ENCODE results near the gene ST3GAL2.

ST3GAL2 gene

GRCh38 chr16:70437017-70437581 lies 1.8 kb downstream of the ST3GAL2 start:
- no peak for DNase-seq

DNA sequence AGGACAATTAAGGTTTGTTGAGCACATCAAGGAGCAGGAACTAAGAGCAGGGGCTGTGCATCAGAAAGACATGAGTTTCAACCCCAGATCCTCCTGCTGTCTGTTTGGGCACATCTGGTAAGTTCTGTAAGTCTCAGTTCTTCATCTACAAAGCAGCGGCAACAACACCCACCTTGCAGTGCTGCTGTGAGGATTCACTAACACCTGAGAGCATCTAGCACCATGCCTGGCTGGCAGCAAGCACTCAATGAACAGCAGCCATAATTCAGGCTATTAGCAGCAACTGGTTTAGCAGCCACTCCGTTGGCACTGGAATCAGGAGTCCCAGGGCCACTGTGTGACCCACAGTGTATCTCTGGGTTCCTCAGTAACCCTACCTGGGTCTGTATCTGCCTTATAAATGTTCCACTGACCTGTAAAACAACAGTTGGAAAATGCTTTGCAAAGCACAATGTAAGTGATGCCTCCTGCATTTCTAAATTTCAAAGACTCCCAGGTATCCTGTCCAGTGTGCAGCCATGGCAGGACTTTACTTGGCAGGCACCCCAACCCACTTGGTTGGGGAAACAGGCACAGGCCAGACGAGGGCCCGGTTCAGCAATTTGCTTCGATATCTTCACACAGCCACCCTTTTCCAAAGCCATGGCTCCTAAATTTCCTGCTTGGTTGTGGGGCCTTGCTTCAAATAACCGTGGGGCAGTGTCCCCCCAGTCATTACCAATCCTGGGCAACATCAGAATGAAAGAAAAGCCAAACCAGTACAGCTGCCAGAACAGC lies 4.2 kb downstream of the ST3GAL2 start:
- no peak for DNase-seq

DNA sequence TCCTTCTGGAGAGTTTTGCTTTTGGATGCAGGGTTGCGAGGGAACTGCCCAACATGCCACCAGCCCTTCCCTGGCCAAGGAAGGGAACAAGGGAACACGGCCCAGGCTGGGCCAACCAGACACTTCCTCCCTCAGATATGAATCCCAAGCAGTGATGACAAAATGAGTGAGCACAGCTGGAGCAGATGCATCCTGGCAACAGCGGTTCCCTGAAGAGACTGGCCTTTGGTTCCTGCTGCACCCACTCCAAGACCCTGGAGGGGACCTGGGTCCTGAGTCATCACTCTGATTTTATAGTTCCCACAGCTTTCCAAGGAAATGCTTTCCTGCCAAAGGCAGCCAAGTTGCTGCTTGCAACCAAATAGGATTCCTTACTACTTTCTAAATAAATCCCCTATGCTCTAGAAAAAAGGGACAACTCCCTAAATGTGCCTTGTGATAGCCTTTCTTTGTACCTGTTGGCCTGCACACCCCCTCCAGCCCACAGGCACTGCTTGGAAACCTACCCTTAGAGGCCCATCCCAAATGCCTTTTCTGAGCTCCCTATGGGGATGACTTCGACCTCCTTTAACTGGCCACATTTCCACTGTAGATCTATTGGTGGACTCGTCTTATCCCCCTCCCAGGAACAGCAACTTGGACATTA lies 5.3 kb downstream of the ST3GAL2 start:
- peak; percentile 48 to 54 for DNase-seq

- peak; percentile 47 to 77 for DNase-seq
Observed at GRCh38 chr16:70432723-70433457, 6.0 kb downstream of the ST3GAL2 start.

DNA sequence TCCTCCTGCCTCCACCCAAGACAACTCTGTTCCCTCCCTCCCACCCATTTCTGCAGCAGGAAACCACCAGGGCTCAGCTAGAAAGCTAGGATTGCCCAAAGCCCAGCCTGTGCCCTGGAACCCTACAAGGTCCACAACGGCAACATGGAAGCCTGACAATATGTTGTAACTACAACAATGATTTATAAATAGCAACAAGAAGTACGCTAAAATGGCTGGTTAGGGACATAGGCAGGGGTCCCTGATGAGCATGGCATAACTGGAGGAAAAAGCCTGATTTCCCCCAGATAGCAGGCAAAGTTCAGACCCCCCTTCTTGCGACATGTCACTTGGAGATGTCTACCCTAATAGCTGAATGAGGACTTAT lies 6.6 kb downstream of the ST3GAL2 start:
- peak; percentile 42 to 87 for DNase-seq

- DNase-seq = peak; percentile 93 to 98
Observed at GRCh38 chr16:70430667-70431536, 8.0 kb downstream of the ST3GAL2 start.

DNA sequence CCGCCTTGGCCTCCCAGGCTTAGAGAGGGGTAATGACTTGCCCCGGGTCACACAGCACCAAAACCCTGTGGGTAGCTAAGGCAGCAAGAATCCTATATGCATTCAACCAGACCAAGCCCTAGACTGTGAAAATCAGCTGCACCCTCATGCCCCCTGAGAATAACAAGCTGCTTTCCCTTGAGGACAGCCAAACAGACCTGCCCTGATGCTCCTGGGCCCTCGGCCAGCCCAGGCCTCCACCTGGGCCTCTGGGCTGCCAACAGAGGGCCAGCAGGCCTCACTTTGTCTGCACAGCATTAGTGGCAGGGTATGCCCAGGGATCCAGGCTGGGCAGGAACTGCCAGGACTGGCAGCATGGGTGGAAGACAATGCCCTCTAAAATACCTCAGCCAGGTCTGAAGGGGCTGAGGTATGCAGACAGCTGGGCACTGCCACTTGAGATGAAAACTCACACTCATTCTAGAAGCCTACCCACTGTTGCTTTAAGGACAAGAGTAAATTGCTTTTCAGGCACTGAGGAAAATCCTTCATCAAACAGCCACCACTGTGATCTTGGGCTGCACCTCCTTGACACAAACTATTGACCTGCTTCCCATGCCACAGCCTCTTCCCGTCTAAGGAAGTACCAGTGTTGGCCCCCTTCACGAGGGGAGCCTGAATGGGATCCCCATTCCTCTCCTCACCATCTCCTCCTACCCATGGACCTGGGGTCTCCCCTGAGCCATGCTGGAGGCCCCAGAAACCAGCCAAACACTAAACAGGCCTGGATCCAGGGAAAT lies 8.8 kb downstream of the ST3GAL2 start:
- no peak for DNase-seq

DNA sequence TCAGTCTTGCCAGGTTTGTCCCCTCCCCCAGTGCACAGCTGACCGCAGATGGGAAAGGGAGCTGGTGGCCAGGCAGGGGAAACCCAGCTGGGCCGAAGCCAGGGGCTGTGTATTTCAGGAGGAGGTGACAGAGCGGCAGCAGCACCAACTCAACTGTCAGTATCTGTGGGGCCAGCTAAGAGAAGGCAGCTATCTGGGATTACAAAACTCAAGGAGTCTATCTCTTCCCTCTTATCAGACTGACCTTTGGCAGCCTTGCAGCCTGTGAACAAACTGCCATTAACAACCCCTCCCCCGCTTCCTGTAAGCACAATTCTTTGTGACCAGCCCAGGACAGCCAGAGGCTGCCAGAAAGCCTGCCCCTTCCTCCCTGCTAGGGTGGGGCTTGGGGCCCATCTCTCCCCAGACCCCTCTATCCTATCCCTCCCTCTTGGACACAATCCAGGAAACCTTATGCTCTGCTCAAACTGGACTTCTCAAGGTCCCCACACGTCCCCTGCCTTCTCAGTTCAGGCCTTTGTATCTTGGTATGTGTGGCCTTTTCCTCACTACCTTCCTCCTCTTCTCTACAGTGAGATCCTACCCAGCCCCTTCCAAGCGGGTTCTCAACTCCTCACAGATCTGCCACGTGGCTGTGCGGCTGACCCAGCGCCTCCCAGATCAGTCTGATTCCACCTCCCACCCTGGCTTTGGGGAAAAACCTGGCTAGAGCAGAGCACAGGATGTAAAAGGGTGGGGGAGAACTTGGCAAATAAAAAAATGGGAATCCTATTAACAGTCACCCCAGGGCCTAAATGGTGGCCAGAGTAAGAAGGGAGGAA lies 10.5 kb downstream of the ST3GAL2 start:
- peak; percentile 96 to 99 for DNase-seq

DNA sequence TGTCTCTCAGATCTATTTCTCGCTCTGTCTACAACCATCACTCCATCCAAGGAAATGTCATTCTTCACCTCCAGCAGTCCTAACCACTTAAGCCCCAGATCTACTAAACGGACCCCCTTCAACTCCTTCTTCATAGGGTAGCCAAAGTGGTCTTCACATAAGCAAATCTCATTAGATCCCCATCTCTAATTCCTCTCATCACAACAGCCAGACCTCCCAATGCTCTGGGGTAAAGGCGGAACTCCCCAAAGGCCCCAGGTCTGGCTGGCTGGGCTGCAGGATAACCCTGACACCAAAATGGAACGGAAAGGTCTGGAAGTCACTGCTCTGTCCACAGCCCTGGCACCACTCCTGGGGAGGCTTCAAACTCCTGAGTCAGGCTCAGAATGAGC lies 11.1 kb downstream of the ST3GAL2 start:
- no peak for DNase-seq

DNA sequence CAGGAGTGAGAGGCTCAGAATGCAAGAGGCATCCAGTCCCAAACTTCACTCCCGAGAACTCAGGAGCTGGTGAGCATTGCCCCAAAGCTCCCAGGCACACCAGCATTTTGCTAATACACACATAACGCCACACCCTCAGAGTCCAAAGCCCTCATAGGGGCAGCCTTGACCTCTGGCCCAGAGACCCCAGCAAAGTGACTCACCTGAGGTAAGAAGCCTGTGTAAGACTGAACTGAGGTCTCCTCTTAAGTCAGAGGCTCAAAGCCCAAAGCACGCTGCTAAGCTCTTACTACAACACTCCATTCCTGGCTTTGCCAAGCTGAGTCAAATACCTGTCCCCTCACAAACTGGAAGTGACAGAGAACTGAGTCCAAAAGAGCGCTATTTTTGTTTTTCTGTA lies 16.4 kb downstream of the ST3GAL2 start:
- no peak for DNase-seq

DNA sequence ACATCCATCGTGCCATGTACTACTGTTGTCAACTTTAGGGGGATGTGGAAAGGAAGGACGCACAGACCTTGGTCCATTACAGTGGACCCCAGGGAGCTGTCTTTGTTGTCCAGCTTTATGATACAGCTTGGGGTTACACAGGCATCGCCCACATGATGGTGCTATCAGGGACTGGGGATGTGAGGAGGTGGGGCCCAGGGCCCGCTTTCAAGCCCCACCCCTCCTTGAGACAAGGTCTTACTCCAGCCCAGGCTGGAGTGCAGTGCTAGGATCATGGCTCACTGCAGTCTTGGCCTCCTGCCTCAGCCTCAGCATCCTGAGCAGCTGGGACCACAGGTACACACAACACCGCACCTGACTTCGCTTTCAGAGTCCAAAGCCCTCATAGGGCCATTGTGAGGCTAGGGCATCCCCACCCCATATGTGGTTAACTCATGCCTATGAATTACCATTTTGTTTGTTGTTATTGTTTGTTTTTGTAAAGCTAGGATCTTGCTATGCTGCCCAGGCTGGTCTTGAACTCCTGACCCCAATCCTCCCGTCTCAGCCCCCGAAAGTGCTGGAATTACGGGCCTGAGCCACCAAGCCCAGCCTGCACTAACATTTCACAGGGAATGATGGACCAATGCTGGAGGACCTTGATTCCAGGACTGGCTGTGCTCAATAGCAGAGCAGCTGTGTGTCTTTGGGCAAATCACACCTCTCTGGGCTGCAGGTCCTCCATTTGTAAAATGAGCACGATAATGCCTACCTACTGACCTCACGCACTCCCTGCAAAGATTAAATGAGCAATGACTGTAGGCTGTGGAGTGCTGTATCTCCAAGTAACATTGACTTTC lies 17.2 kb downstream of the ST3GAL2 start:
- no peak for DNase-seq

- DNase-seq = no peak
Observed at GRCh38 chr16:70421014-70421413, 17.9 kb downstream of the ST3GAL2 start.

GRCh38 chr16:70419384-70420327 lies 19.2 kb downstream of the ST3GAL2 start:
- no peak for DNase-seq

DNA sequence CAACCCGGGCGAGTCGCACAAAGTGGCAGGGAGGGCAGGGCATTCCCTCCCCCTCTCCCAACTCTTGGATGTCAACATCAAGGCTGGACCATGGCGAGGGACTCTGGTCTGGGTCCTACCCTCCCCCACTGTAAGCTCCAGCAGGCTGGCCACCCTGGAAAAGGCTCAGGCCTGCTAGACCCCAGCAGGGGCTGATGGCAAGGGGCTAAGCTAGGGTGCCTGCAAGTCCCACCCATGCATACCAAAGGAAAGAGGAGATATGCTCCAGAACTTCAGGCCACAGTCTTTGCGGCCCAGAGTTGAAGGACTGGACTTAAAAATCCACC lies 19.9 kb downstream of the ST3GAL2 start:
- DNase-seq = no peak

- DNase-seq = no peak
Observed at GRCh38 chr16:70418274-70418992, 20.5 kb downstream of the ST3GAL2 start.

DNA sequence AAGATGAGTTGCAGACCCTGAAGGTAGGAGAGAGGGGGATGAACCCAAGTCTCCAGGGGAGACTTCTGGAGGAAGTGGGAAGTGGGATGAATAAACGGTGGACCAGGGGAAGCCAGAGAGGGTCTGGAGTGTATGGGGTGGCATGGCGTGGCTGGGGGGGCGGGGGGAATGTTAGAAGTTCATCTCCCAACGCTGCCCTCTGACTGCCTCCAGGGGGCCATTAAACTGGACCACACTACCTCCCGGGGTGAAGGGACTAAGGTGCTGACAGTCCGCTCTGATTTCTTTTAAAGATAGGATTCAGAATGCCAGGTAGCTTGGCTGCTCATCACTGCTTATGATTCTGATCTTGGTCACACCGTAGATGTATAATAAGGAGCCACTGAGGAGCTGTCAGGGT lies 21.2 kb downstream of the ST3GAL2 start:
- no peak for DNase-seq

GRCh38 chr16:70416748-70417616 lies 21.9 kb downstream of the ST3GAL2 start:
- DNase-seq = no peak

All from inflammatory macrophage treated with lipopolysaccharide for 1 hour (primary cell).